Daoy (cell line): ENCODE measurements around the gene NALCN. TPM values are rescaled to one million over a fixed set of nuclear protein-coding genes. Genes with fewer than 3 reads are reported as not detected.

Experiments used
- DNase-seq: peaks from one replicate; pipeline ENCODE4 v3.0.0-alpha.2; 2015; ENCODE audit warnings: low read depth
- total RNA-seq: library from RNA; depleted of rRNA; stranded (reverse); fragments of >200 nt; shearing (Covaris generic); gene quantifications from 2 replicates; pipeline ENCODE4 v1.2.3, GENCODE V29; 2014

The NALCN gene
- total RNA-seq, 1 experiment from 2014 or later, result not detected

- DNase-seq, result no peak
These were observed 125.1 kb downstream of the NALCN start for GRCh38 chr13:101291206-101291605.

DNA sequence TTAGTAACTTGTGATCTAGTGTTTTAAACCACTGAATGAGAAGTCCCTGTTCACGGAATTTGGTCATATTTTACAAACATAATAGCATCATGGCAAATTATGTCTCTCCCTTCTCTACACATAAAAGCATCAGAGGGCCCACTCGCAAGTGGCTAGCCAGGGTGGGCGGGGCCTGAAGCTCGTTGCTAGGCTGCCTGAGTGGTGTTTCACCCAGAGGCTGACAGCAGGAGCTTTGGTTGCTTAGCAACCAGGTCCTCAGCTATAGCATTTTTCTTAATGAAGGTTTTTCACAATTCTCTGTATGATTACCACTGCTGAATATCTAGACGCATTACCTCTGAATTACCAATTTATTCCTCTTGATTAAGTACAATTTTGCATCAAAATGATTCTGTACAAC, 126.5 kb downstream of the NALCN start:
- peak; percentile 33 for DNase-seq

- no peak for DNase-seq
These were observed 132.5 kb downstream of the NALCN start for GRCh38 chr13:101283782-101284181.

DNA sequence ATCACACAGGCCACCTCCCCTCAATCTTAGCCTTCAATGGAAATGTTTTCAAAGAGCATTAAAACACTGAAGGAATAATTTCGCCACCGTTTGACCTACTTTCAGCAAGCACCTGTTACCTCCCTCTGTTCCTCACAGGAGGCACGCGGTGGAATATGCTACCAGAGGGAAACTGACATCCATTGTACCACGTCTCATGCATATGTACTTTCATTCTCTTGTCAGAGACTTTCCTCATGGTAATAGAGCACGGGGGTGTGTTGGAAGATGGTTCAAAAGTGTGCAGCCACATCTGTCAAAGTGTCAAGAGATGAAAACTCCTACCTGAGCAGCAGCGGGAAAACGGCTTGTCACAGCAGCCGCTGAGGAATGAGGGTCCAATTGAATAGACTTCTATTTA, 143.4 kb downstream of the NALCN start:
- no peak for DNase-seq

- no peak for DNase-seq
These were observed 144.5 kb downstream of the NALCN start for GRCh38 chr13:101271681-101272245.

DNA sequence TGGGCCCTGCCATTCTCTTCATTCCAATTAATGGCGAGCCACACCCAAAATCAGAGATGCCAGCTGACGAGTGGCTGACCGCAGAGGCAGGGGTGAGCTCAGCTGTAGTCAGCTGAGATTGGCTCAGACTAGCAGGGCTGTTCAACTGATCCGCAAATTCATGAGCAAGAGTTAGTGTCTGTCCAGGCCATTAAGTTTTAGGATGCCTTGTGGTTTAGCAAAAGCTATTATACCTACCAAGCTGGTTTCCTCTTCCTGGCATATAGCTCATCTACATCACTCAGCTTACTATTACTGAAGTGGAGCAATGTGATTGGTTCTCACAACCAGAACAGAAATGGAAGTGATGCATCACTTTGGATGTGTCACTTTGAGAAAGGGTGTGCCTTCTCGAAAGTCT, 148.7 kb downstream of the NALCN start:
- peak; percentile 76 for DNase-seq

DNA sequence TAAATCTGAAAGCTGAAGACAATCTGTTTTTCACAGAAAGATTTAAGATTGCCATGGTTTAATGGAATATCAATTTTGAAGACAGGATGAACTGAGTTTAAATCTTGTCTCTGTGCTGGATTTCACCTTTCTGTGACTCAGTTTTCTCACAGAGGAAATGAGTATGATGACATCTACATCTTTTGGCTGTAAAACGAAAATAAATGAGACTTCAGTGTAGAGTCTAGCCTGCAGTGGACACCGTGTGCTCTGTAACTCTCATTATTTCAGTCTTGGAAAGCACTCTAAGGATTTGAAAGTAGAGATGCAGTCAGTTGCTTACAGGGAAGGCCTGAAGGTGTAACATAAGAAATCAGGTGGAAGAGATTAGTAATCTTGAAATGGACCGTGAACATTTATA, 150.4 kb downstream of the NALCN start:
- no peak for DNase-seq

GRCh38 chr13:101264931-101265330, 151.4 kb downstream of the NALCN start:
- DNase-seq, result no peak

GRCh38 chr13:101262306-101262705, 154.0 kb downstream of the NALCN start:
- DNase-seq, result no peak

- DNase-seq, result no peak
These were observed 157.8 kb downstream of the NALCN start for GRCh38 chr13:101258509-101258908.

DNA sequence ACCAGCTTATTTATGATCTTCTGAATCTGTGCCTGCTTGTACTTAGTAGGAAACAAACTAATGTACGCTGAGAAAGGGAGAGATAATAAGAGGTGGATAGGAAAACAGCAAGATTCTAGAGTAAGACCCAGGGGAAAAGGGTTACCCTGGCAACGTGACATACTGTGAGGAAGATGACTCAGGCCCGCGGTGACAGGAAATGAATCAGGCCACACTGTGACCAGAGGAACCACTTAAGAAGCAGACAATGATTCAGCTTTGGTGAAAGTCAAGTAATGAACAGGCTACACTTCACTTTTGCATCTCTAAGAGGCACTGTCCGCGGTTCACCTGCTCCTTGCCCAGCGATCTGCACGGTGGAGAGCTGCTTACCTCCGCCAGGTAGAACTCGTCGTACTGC, 158.2 kb downstream of the NALCN start:
- DNase-seq, result peak; percentile 88

DNA sequence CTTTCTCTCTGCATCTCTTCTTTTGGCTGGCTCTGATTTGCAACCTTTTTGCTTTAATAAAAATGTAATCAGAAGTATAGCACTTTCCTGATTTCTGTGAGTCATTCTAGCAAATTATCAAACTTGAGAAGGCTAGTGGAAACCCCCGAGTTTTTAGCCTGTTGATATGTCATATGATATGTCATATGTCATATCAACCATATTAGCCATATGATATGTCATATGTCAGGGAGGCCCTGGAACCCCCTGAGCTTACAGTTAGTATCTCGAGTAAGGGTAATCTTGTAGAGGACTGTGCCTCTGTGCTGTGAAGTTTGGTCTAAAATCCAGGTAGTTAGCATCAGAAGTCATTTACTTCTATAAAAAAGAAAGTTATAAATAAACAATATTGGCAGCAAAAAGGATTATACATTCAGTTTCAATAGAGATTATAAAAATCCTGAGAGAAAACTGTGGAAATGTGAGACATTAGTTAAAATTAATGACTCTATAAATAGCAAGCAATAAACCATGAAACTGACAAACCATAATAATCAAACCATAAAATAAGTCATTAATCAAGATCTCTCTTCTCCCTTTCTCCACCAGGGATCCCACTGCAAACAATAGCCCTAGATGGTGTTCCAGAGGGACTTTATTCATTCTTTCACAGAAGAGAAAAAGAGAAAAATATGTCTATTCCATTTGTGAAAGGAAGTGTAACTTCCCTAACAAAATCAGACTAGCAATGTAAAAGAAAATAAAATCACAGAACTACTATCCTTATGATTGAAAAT, 167.4 kb downstream of the NALCN start:
- no peak for DNase-seq

DNA sequence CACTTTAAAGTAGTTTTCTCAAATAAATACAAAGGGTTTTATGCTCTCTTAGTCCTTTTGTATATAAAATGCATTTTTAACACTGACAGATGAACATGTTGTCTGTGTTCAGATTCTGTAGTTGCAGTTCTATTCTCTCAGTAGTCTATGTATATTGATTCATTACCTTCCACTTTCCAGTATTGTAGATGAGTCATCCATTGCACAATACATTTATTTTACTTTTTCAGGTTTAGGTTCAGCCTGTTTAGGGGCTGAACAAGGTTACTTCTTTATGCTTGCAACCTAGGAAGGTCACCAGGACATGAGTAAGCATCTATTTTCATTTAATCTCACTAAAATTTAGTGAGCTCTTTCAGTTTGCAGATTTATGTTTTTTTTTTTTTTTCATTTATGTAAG, 173.6 kb downstream of the NALCN start:
- DNase-seq, result no peak

DNA sequence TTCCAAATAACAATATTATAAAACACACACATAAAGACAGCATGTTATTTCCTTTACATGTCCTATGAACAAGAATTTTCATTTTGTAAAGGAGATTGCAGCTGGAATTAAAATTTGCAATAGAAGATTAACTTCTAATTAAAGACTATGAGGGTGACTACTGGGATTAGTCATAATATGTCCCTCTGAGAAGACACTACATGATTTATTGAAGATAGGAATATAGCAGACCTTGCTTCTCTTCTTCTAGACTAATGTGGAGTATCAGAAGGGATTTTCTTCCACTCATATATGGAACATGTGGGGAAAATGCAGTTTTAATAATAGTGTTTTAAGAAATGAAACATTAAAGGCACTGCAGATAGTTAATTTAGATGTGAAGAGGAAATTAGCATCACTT, 177.8 kb downstream of the NALCN start:
- DNase-seq, result no peak

DNA sequence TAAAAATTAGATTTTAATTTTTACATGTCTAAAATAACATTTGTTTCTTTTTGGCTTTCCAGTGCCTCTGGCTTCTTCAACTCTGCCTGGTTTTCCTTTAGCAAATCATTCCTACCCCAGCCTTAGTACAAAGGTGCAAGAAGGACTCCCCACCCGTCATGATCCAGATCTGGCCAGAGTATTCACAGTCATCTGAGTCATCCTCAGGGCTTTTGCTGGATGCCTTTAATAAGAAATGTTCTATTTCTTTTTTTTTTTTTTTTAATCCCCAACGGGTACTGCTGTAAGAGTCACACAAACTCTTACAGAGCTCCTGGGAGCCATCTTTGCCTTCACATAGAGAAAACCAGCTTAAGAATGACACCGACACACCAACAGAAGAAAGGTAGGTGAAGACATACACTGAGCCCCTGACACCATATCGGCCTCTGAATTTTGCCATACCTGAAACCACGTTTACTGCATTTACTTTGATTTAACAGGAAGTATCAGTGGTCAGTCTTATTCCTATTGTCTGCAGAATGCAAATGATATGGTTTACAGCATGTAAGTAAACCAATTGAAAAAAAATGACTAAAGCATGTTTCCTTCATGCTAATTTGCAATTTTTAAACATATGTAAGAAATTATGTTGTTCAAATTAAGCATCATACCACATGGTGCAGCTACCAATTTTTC, 184.4 kb downstream of the NALCN start:
- DNase-seq, result no peak

GRCh38 chr13:101230271-101230890, 185.9 kb downstream of the NALCN start:
- DNase-seq, result no peak

DNA sequence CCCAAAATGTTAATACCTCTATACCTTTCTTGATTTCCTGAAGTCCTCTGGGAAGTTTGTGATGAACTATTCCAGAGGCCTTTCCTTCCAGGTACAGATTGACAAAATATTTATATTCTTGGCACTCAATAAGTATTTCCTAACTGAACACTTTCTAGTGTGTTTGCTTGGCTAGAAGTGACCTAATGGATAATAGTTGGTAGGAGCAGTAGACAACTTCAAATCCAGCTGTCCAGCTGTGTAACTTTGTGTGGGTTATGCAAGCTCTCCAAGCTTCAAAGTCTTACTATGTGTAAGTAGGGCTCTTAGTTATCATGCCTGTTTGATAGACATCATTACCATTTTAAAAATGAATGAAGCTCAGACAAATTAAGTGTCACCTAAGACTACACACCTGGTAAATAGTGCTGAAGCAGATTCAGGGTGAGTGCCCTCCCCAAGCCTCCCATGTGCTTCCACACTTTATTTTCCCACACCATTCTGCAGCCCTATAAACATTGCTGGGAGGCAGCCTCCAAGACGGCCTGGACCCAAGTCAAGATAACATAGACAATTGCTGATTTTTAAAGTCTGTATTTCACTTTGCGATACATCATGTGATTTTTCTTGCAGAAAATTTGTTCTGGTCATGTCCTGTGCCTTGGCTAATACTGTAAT, 196.6 kb downstream of the NALCN start:
- DNase-seq, result no peak

DNA sequence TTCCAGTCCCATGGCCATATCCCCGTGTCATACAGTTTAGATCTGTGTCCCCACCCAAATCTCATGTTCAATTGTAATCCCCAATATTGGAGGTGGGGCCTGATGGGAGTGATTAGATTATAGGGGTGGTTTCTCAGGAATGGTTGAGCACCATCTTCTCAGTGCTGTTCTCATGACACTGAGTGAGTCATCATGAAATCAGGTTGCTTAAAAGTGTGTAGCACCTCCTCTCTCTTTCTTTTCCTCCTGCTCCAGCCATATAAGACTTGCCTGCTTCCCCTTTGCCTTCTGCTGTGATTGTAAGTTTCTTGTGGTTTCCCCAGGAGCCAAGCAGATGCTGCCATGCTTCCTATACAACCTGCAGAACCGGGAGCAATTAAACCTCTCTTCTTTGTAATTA, 197.8 kb downstream of the NALCN start:
- DNase-seq, result peak; percentile 2

DNA sequence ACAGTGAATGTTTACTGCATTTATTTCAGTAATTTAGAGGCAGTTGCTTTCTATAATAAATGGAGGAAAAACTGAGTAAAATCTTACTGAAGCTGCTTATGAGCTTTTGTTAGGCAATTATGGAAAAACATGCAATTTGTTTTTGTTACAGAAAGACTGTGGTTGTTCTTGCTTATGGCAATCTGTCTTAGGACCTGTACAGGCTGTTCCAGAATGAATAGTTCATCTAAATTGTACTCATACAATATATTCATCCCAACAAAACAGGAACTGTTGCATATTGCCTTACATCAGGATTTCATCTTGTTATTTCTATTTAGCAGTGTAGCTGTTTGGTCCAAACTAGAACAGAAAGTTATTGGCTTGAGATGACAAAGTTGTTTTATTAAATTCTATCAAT, 199.2 kb downstream of the NALCN start:
- DNase-seq, result no peak

- no peak for DNase-seq
These were observed 205.0 kb downstream of the NALCN start for GRCh38 chr13:101211261-101211660.

- no peak for DNase-seq
These were observed 205.5 kb downstream of the NALCN start for GRCh38 chr13:101210774-101211173.

- no peak for DNase-seq
These were observed 207.0 kb downstream of the NALCN start for GRCh38 chr13:101209206-101209893.
